ENCODE results near the gene NUS1. TPM values are rescaled to one million over a fixed set of nuclear protein-coding genes. Genes with fewer than 3 reads are reported as not detected.
"Not testable (repeated sequence)": the region's sequence is repeated elsewhere in the genome, so short reads cannot be mapped to it uniquely, and the experiment has no call there.

Gene NUS1
- 10 to 100 TPM; 63.7 to 64.1 TPM for total RNA-seq

- Mint-ChIP-seq H3K9me3 (peaks cover 7% of the 10 kb centered on the region), H3K36me3 (peaks cover 35% of the 10 kb centered on the region), H3K27me3 (no peaks in the 10 kb centered on the region), H3K4me1 (peaks cover 36% of the 10 kb centered on the region), H3K27ac (peak within 1 kb of the TSS; percentile 94), H3K4me3 (peak within 1 kb of the TSS; percentile 93)
- peak; percentile 98 for DNase-seq
Observed at GRCh38 chr6:117674991-117675657, at the start of gene NUS1. TSS of gene NUS1 (plus strand) at chr6:117675469. CDS start at chr6:117675671, 202 bp downstream.

DNA sequence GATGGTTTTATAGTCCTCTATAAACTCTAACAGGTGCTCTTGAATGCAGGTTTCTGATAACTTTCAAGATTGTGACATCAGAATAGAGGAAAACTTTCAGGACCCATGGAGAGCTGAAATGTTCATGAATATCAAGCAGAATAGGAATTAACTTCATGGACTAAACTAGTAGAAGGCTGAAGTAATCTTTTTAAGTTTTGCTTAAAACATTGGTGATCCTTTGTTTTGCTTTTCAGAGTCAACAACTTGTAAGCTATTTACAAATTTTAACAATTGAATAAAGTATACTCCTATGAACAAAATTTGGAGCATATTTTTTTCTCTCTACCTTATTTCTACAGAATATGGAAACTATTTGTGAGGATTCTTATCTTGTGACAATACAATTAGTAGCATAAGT lies 47.7 kb upstream of the NUS1 start:
- H3K36me3 Mint-ChIP-seq, result peaks cover 9% of the 10 kb centered on the region

DNA sequence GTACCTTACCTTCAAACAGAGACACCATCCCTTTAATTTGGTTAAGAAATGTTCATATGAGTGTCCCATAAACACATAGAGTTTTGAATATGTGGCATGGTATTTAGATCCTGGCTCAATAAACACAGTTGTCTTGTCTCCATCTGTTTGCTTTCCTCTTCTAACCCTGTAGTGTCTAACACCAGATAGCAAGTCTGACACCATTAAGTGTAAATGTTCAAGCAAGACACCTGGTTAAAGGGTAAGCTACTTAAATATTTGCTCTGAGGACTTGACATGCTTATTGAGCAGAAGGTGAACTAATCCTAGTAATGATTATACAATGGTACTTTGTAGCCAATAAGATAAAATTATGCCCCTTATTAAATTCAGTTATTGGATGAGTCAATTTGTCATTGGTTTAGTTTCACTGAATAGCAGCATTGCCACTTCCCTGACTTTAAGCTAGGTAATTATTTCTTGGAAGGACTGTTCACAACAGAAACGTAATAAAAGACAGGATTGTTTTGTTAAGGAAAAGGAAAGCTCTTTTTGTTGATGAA lies 46.1 kb upstream of the NUS1 start:
- Mint-ChIP-seq H3K4me1 (no peaks in the 10 kb centered on the region), H3K4me3 (no peak overlapping the region), H3K9me3 (peaks cover 5% of the 10 kb centered on the region), H3K36me3 (peaks cover 9% of the 10 kb centered on the region), H3K27me3 (peaks cover 4% of the 10 kb centered on the region), H3K27ac (no peak overlapping the region)
- no peak for DNase-seq

More for the DNA sequence above, 47.7 kb upstream of the NUS1 start:
- Mint-ChIP-seq H3K27ac (no peak overlapping the region), H3K9me3 (peaks cover 5% of the 10 kb centered on the region), H3K4me3 (no peak overlapping the region), H3K4me1 (no peaks in the 10 kb centered on the region), H3K27me3 (peaks cover 3% of the 10 kb centered on the region)
- DNase-seq, result no peak

DNA sequence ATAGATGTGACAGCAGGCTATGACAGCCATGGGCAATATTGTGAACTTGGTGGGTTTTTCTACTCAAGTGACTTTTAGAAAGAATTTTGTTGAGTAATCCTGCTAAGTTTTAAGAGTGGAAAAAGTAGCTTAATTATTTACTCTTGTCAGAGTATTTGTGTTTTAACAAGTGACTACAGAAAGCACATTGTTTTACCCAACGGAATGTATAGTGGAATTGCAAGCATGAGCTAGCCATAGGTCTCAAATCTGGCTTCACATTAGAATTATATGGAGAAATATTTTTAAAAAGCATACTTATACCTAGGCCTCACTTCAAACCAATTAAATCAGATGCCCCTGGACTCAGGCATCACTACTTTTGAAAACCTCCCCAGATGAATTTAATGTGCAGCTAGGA lies 37.5 kb upstream of the NUS1 start:
- peaks cover 7% of the 10 kb centered on the region for H3K27me3 Mint-ChIP-seq
- H3K36me3 Mint-ChIP-seq, result peaks cover 4% of the 10 kb centered on the region
- no peak overlapping the region for H3K27ac Mint-ChIP-seq
- peaks cover 5% of the 10 kb centered on the region for H3K9me3 Mint-ChIP-seq
- DNase-seq, result no peak
- no peaks in the 10 kb centered on the region for H3K4me1 Mint-ChIP-seq
- no peak overlapping the region for H3K4me3 Mint-ChIP-seq

DNA sequence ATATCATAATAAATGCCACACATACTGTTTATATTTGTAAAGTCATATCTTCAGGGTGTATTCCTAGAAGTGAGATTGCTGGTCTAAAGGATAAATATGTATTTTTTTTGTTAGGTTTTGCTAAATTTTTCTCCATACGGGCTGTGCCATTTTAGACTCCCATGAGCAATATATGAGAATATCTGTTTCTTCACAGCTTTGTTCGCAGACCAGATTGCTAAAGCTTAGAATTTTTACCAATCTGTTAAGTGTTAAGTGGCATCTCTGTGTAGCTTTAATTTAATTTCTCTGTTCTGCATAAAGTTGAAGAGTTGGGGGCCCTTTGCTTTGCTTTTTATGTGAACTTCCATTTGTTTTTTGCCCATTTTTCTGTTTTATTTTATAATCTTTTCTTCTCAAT lies 32.3 kb upstream of the NUS1 start:
- H3K9me3 Mint-ChIP-seq, result peaks cover 4% of the 10 kb centered on the region
- H3K27ac Mint-ChIP-seq, result no peak overlapping the region
- peaks cover 5% of the 10 kb centered on the region for H3K27me3 Mint-ChIP-seq
- peaks cover 11% of the 10 kb centered on the region for H3K36me3 Mint-ChIP-seq
- H3K4me1 Mint-ChIP-seq, result no peaks in the 10 kb centered on the region
- H3K4me3 Mint-ChIP-seq, result no peak overlapping the region
- DNase-seq, result no peak

GRCh38 chr6:117651984-117652383 lies 23.3 kb upstream of the NUS1 start:
- not testable (repeated sequence) for H3K4me3 Mint-ChIP-seq, H3K9me3 Mint-ChIP-seq, H3K4me1 Mint-ChIP-seq, H3K27me3 Mint-ChIP-seq, DNase-seq, H3K27ac Mint-ChIP-seq
- peaks cover 18% of the 10 kb centered on the region for H3K36me3 Mint-ChIP-seq

DNA sequence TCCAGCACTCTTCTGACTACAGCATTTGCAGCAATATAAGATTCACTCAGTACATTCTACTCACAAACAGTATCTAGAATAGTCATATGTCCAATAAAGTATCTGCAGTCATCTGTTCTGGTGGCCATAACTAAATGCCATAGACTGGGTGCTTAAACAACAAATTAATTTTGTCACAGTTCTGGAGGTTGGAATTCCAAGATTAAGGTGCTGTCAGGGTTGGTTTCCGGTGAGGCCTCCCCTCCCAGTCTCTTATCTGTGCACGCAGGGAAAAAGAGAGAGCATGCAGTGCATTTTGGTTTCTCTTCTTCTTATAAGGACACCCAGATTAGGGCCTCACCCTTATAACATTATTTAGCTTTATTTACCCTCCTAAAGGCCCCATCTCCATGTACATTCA lies 21.3 kb upstream of the NUS1 start:
- no peak for DNase-seq
- H3K4me1 Mint-ChIP-seq, result peaks cover 7% of the 10 kb centered on the region
- H3K9me3 Mint-ChIP-seq, result peaks cover 2% of the 10 kb centered on the region
- H3K36me3 Mint-ChIP-seq, result peaks cover 25% of the 10 kb centered on the region
- no peak overlapping the region for H3K4me3 Mint-ChIP-seq
- no peak overlapping the region for H3K27ac Mint-ChIP-seq
- H3K27me3 Mint-ChIP-seq, result no peaks in the 10 kb centered on the region

- Mint-ChIP-seq H3K27ac (no peak overlapping the region), H3K36me3 (peaks cover 20% of the 10 kb centered on the region), H3K4me1 (peaks cover 7% of the 10 kb centered on the region), H3K27me3 (no peaks in the 10 kb centered on the region), H3K4me3 (no peak overlapping the region), H3K9me3 (no peaks in the 10 kb centered on the region)
- no peak for DNase-seq
Observed at GRCh38 chr6:117655380-117655779, 19.9 kb upstream of the NUS1 start.

- Mint-ChIP-seq H3K27ac (no peak overlapping the region), H3K4me1 (no peaks in the 10 kb centered on the region), H3K27me3 (no peaks in the 10 kb centered on the region), H3K9me3 (no peaks in the 10 kb centered on the region), H3K36me3 (peaks cover 23% of the 10 kb centered on the region), H3K4me3 (no peak overlapping the region)
- no peak for DNase-seq
Observed at GRCh38 chr6:117666881-117667280, 8.4 kb upstream of the NUS1 start.

- Mint-ChIP-seq H3K4me1 (peaks cover 2% of the 10 kb centered on the region), H3K27ac (no peak overlapping the region), H3K9me3 (no peaks in the 10 kb centered on the region), H3K36me3 (peaks cover 18% of the 10 kb centered on the region), H3K4me3 (no peak overlapping the region), H3K27me3 (no peaks in the 10 kb centered on the region)
- no peak for DNase-seq
Observed at GRCh38 chr6:117668736-117669135, 6.5 kb upstream of the NUS1 start.

DNA sequence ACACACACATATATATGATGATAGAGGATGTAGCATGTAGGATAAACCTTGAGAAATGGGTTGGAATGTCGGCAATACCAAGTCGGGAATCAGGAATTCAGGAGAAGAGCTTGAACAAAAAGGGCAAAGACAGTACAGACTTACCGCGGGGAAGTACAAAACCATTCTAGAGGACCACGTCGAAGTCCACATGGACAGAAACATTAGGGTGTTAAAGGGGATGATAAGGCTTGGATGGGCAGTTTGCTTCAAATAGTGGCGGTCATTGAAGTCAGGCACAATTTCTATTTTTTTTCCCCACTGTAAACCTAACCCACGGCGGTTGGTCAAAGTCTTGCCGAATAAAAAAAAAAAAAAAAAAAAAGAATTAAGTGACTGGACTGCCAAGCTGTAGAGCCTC lies 766 bp upstream of the NUS1 start:
- H3K27me3 Mint-ChIP-seq, result no peaks in the 10 kb centered on the region
- DNase-seq, result no peak
- peak overlapping the region; percentile 94 for H3K27ac Mint-ChIP-seq
- H3K4me1 Mint-ChIP-seq, result peaks cover 30% of the 10 kb centered on the region
- peak overlapping the region; percentile 93 for H3K4me3 Mint-ChIP-seq
- H3K9me3 Mint-ChIP-seq, result peaks cover 3% of the 10 kb centered on the region
- H3K36me3 Mint-ChIP-seq, result peaks cover 28% of the 10 kb centered on the region

DNA sequence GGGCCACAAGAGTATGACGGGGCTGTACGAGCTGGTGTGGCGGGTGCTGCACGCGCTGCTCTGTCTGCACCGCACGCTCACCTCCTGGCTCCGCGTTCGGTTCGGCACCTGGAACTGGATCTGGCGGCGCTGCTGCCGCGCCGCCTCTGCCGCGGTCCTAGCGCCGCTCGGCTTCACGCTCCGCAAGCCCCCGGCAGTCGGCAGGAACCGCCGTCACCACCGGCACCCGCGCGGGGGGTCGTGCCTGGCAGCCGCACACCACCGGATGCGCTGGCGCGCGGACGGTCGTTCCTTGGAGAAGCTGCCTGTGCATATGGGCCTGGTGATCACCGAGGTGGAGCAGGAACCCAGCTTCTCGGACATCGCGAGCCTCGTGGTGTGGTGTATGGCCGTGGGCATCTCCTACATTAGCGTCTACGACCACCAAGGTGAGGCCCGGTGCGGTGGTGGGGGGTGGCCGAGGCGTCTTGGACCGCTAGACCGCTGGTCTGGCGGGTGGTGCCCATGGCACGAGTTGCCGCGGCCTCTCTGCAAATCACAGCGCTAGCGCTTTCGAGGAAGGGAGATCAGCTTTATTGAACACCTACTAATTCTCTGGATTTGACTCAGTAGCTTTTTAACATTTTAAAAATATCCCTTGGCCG lies 511 bp downstream of the NUS1 start:
- H3K27me3 Mint-ChIP-seq, H3K9me3 Mint-ChIP-seq: not testable (repeated sequence)
- peaks cover 42% of the 10 kb centered on the region for H3K4me1 Mint-ChIP-seq
- H3K4me3 Mint-ChIP-seq, result peak overlapping the region; percentile 93
- H3K27ac Mint-ChIP-seq, result peak overlapping the region; percentile 94
- peaks cover 41% of the 10 kb centered on the region for H3K36me3 Mint-ChIP-seq
- DNase-seq, result peak; percentile 10

- no peak for DNase-seq
- Mint-ChIP-seq H3K27ac (peak overlapping the region; percentile 54), H3K4me3 (peak overlapping the region; percentile 75), H3K27me3 (no peaks in the 10 kb centered on the region), H3K4me1 (peaks cover 52% of the 10 kb centered on the region), H3K36me3 (peaks cover 47% of the 10 kb centered on the region), H3K9me3 (peaks cover 13% of the 10 kb centered on the region)
Observed at GRCh38 chr6:117676577-117677218, 1.4 kb downstream of the NUS1 start.

DNA sequence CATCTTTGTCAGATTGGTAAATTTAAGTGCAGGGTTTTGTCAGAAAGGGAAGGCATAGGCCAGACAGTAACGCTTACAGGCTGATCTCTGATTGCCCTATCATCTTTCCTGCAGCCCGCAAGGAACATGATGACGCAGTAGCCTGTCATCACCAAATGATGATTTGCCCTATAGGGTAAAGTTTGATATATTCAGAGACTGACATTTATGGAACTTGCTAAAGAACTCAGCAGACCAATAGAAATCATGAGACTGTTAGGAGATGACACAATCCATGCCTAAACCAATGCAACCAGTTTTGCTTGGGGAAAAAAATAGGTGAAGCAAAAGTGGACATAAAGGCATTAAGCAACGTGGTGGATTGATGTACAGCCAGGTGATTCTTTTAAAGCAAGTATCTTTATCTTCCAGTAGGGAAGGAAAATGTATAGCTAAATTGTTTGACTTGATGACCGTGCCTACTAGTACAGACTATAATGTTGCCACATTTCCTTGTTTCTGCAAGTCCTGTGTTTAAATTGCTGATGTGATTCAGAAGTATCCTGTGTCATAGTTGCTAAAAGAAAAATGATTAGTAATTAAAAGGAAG lies 2.4 kb downstream of the NUS1 start:
- H3K27me3 Mint-ChIP-seq, result no peaks in the 10 kb centered on the region
- H3K27ac Mint-ChIP-seq, result peak overlapping the region; percentile 13
- H3K9me3 Mint-ChIP-seq, result peaks cover 13% of the 10 kb centered on the region
- peaks cover 53% of the 10 kb centered on the region for H3K36me3 Mint-ChIP-seq
- H3K4me1 Mint-ChIP-seq, result peaks cover 59% of the 10 kb centered on the region
- peak overlapping the region; percentile 75 for H3K4me3 Mint-ChIP-seq
- DNase-seq, result no peak

DNA sequence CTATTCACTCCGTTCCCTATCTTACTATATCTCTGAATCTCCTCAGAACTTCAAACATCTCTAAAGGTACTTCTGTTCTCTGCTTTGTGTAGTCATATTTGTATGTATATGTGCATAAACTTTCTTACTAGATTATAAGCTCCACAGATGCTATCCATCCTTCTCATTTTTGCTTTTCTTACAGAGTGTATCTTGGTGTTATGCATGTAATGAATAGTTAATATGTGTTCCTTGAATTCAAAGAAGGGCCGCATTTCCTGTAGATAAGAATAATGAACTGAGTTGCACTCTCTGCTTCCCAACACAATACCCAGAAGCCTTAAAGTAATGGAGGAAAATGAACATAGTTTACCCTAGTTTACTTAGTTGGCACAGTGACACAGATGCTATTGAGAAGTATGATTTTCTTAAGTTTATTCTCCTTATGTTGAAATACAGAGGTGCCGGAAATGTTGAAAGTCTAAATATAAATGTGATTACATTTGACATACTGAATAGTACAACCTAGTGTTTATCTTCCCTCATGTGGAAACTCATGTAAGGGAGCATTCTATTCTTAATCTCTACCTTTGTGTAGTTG lies 6.0 kb downstream of the NUS1 start:
- Mint-ChIP-seq H3K27ac (no peak overlapping the region), H3K4me3 (peak overlapping the region; percentile 4), H3K36me3 (peaks cover 55% of the 10 kb centered on the region), H3K4me1 (peaks cover 72% of the 10 kb centered on the region), H3K27me3 (no peaks in the 10 kb centered on the region), H3K9me3 (peaks cover 13% of the 10 kb centered on the region)
- DNase-seq, result no peak
